ENCODE data around the gene MET. TPM values are rescaled to one million over a fixed set of nuclear protein-coding genes. Genes with fewer than 3 reads are reported as not detected.
"Not testable (repeated sequence)": the region's sequence is repeated elsewhere in the genome, so short reads cannot be mapped to it uniquely, and the experiment has no call there.

MET gene
- total RNA-seq, 1 donor from 2014 or later = 23.6 TPM

DNA sequence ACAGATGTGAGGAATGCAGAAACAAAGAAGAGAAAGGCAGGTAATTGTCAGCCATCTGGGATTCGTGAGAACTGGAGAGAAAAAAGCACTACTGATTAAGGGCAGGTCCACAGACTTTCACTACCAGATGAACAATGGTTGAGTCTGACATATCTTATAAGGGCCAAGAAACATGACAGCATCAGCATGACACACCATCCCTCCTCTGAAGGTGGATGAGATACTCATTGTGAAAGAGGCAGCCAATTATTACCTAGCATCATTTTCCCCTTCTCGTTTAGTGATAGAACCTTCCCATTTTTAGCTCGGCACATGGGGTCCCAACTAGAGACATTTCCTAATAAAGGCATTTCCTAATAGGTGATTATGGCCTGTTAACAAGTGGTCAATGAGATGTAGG, 19.2 kb upstream of the MET start:
- TF ChIP-seq, protein P1, sequence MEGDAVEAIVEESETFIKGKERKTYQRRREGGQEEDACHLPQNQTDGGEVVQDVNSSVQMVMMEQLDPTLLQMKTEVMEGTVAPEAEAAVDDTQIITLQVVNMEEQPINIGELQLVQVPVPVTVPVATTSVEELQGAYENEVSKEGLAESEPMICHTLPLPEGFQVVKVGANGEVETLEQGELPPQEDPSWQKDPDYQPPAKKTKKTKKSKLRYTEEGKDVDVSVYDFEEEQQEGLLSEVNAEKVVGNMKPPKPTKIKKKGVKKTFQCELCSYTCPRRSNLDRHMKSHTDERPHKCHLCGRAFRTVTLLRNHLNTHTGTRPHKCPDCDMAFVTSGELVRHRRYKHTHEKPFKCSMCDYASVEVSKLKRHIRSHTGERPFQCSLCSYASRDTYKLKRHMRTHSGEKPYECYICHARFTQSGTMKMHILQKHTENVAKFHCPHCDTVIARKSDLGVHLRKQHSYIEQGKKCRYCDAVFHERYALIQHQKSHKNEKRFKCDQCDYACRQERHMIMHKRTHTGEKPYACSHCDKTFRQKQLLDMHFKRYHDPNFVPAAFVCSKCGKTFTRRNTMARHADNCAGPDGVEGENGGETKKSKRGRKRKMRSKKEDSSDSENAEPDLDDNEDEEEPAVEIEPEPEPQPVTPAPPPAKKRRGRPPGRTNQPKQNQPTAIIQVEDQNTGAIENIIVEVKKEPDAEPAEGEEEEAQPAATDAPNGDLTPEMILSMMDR (IDR thresholded peaks at IDR 0.05) = no peak
- H3K36me3 Mint-ChIP-seq (ENCODE audit: low read depth) = no peaks in the 10 kb centered on the region
- no peak for DNase-seq (ENCODE audit: low spot score)
- H3K27ac Mint-ChIP-seq (ENCODE audit: unreplicated experiment) = no peak overlapping the region
- H3K4me1 Mint-ChIP-seq (ENCODE audit: low read depth) = peaks cover 5% of the 10 kb centered on the region
- H3K27me3 Mint-ChIP-seq (ENCODE audit: low read depth) = peaks cover 4% of the 10 kb centered on the region
- H3K4me3 Mint-ChIP-seq (ENCODE audit: unreplicated experiment) = no peak overlapping the region
- H3K9me3 Mint-ChIP-seq (ENCODE audit: low read depth) = no peaks in the 10 kb centered on the region

DNA sequence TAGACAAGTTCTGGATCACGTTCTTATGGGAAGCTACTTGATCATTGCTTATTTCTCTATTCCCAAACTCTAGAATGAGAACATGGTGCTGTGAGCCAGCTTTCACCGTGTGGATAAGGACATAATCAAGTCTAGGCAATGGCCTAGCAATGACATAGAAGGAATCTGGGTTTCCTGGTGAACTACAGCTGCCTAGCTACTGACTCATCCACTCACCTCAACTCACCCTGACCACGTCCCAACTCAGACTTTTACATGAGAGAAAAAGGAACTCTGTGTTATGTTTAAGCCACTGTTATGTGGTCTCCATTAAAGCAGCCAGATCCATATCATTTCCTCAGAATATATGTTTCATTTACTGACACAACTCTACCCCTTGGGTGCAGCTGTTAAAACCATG, 18.8 kb upstream of the MET start:
- Mint-ChIP-seq H3K4me3 (ENCODE audit: unreplicated experiment) (no peak overlapping the region), H3K27ac (ENCODE audit: unreplicated experiment) (no peak overlapping the region), H3K27me3 (ENCODE audit: low read depth) (peaks cover 1% of the 10 kb centered on the region), H3K4me1 (ENCODE audit: low read depth) (peaks cover 5% of the 10 kb centered on the region), H3K9me3 (ENCODE audit: low read depth) (no peaks in the 10 kb centered on the region), H3K36me3 (ENCODE audit: low read depth) (no peaks in the 10 kb centered on the region)
- DNase-seq (ENCODE audit: low spot score) = no peak
- TF ChIP-seq, protein P1 (IDR thresholded peaks at IDR 0.05) = no peak

DNA sequence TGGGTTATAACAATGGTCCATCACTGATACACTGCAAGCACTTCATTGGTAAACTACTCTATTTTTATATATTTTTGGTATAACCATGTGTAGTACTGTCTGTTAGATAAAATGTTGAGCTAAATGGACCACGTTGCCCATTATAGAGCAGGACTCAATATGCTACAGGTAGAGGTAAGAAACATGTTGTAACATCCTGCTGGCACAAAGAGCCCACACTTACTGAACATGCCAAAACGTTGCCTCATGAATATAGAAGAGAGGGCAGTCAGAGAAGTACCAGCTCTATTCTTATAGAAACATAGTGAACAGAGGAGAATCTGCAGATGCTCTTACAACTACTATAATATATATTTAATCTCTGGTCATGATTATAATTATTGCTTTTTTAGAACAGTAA, 18.4 kb upstream of the MET start:
- Mint-ChIP-seq H3K27me3 (ENCODE audit: low read depth) (no peaks in the 10 kb centered on the region), H3K27ac (ENCODE audit: unreplicated experiment) (no peak overlapping the region), H3K9me3 (ENCODE audit: low read depth) (no peaks in the 10 kb centered on the region), H3K4me1 (ENCODE audit: low read depth) (peaks cover 5% of the 10 kb centered on the region), H3K4me3 (ENCODE audit: unreplicated experiment) (no peak overlapping the region), H3K36me3 (ENCODE audit: low read depth) (no peaks in the 10 kb centered on the region)
- no peak for DNase-seq (ENCODE audit: low spot score)
- TF ChIP-seq, protein P1 (IDR thresholded peaks at IDR 0.05) = no peak

DNA sequence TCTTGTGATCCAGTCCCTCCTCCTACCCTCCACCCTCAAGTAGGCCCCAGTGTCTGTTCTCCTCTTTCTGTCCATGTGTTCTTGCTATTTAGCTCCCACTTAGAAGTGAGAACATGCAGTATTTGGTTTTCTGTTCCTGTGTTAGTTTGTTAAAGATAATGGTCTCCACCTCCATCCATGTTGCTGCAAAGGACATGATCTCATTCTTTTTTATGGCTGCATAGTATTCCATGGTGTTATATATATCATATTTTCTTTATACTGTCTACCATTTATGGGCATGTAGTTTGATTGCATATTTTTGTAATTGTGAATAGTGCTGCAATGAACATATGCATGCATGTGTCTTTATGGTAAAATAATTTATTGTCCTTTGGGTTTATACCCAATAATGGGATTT, 12.7 kb upstream of the MET start:
- H3K9me3 Mint-ChIP-seq (ENCODE audit: low read depth); H3K4me1 Mint-ChIP-seq (ENCODE audit: low read depth); H3K36me3 Mint-ChIP-seq (ENCODE audit: low read depth); DNase-seq (ENCODE audit: low spot score); H3K27ac Mint-ChIP-seq (ENCODE audit: unreplicated experiment); H3K27me3 Mint-ChIP-seq (ENCODE audit: low read depth); H3K4me3 Mint-ChIP-seq (ENCODE audit: unreplicated experiment): not testable (repeated sequence)

DNA sequence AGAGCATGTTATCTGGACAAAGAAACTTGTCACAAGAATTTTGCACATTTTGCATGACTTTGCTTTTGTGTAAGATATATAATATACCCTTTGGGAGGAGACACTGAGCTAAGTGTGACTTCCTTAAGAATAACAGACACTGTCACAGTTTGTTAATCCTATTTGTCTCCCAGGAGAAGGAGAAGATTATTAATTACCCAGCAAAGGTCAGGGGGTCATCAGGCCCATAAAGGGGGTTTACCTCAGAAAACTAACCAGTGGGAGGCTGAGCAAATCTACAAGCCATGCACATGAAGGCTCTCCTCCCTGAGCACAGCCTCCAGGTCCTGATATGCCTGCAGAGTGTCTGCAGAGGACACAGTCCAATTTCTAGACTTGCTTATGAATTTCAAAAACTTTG, 10.1 kb upstream of the MET start:
- Mint-ChIP-seq H3K4me3 (ENCODE audit: unreplicated experiment) (no peak overlapping the region), H3K9me3 (ENCODE audit: low read depth) (peaks cover 4% of the 10 kb centered on the region), H3K27me3 (ENCODE audit: low read depth) (no peaks in the 10 kb centered on the region), H3K36me3 (ENCODE audit: low read depth) (peaks cover 3% of the 10 kb centered on the region), H3K4me1 (ENCODE audit: low read depth) (peaks cover 6% of the 10 kb centered on the region), H3K27ac (ENCODE audit: unreplicated experiment) (no peak overlapping the region)
- TF ChIP-seq, protein P1 (IDR thresholded peaks at IDR 0.05) = no peak
- DNase-seq (ENCODE audit: low spot score) = no peak

DNA sequence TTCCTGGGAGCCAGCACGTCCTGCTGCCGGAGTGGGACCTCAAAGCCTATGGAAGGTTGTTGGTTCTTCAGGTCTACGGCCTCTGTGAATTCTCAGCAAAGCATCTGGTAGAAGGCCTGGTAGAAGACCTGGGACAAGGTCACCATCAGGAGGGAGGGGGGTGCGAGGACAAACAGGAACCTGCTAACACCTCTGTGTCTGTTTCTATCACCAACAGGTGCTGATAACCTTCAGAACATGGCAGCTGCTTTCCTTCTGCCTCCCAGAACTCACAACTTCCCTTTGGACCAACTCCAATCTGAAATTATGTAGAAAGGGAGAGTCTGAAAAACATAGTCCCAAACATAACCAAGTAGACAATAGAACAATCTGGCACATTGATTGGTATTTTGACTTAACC, 8.3 kb upstream of the MET start:
- TF ChIP-seq, protein P1 (IDR thresholded peaks at IDR 0.05) = no peak
- H3K36me3 Mint-ChIP-seq (ENCODE audit: low read depth) = peaks cover 3% of the 10 kb centered on the region
- no peak overlapping the region for H3K4me3 Mint-ChIP-seq (ENCODE audit: unreplicated experiment)
- H3K27ac Mint-ChIP-seq (ENCODE audit: unreplicated experiment) = no peak overlapping the region
- no peak for DNase-seq (ENCODE audit: low spot score)
- peaks cover 4% of the 10 kb centered on the region for H3K9me3 Mint-ChIP-seq (ENCODE audit: low read depth)
- H3K27me3 Mint-ChIP-seq (ENCODE audit: low read depth) = no peaks in the 10 kb centered on the region
- H3K4me1 Mint-ChIP-seq (ENCODE audit: low read depth) = peaks cover 6% of the 10 kb centered on the region

All from chondrocyte (in vitro differentiated cells).